Suprapubic skin (tissue), 4 donors: Measurements from ENCODE around the gene RELCH.

Source experiments
- CTCF ChIP-seq, 2 donors: fragments of 200-600 bp in 1 of 2; fragments of 450-650 bp in 1 of 2; sonication (generic) in 1 of 2; IDR thresholded peaks; one replicate each; pipeline ENCODE4 v1.5.1; 2016 to 2019; ENCODE audit warnings: antibody characterized with exemption in 2 of 2, mild to moderate bottlenecking in 1 of 2, moderate library complexity in 1 of 2
- POLR2A ChIP-seq, 2 donors: fragments of 450-650 bp; IDR thresholded peaks; one replicate each; pipeline ENCODE4 v1.6.1; 2017; ENCODE audit warnings: antibody characterized with exemption in 2 of 2, mild to moderate bottlenecking in 2 of 2, moderate library complexity in 2 of 2
- POLR2AphosphoS5 ChIP-seq, 3 donors: sonication (generic); formaldehyde crosslinking; IDR thresholded peaks; one replicate each; pipeline ENCODE4 v1.6.1; 2017; ENCODE audit warnings: antibody characterized with exemption in 3 of 3

GRCh38 chr18:62186499-62186773 lies 619 bp upstream of the RELCH start:
- TF ChIP-seq POLR2A (IDR thresholded peaks at IDR 0.05): no peak
- no peak for TF ChIP-seq CTCF (IDR thresholded peaks at IDR 0.05)
- TF ChIP-seq POLR2AphosphoS5 (IDR thresholded peaks at IDR 0.05): no peak
